HUES64 (cell line): ENCODE data around the gene SNAI3. TPM values are rescaled to one million over a fixed set of nuclear protein-coding genes. Genes with fewer than 3 reads are reported as not detected.

Experiments
- H3K27ac ChIP-seq: 2 replicates; pipeline ENCODE4 v1.7.0; 2013; ENCODE audit warnings: low read depth, low read length, inconsistent platforms
- H3K27me3 ChIP-seq: 2 replicates; pipeline ENCODE4 v1.6.1; 2013; ENCODE audit warnings: mild to moderate bottlenecking, low read length; ENCODE audit not compliant: insufficient read depth
- H3K36me3 ChIP-seq: 2 replicates; pipeline ENCODE4 v1.6.1; 2013; ENCODE audit warnings: mild to moderate bottlenecking, low read length; ENCODE audit not compliant: insufficient read depth
- H3K4me1 ChIP-seq: 2 replicates; pipeline ENCODE4 v1.6.1; 2013; ENCODE audit warnings: mild to moderate bottlenecking, low read length, moderate library complexity; ENCODE audit not compliant: insufficient read depth
- H3K4me3 ChIP-seq: 2 replicates; pipeline ENCODE4 v1.5.1; 2013; ENCODE audit warnings: mild to moderate bottlenecking, low read length, moderate library complexity
- H3K9ac ChIP-seq: 2 replicates; pipeline ENCODE4 v1.6.1; 2013; ENCODE audit warnings: mild to moderate bottlenecking, low read depth, low read length
- H3K9me3 ChIP-seq: 2 replicates; pipeline ENCODE4 v1.6.1; 2013; ENCODE audit warnings: low read depth, low read length; ENCODE audit not compliant: insufficient read depth
- WGBS: fragments of 150-250, 120-280 bp; methylation state at CpG from one replicate; pipeline ENCODE4 v1.1.7; 2013; ENCODE audit warnings: missing lambda C conversion rate; 5-methylcytosine and 5-hydroxymethylcytosine counted together
- polyA plus RNA-seq, 2 experiments: library from polyadenylated mRNA; stranded (reverse); fragments of 50-300 nt; gene quantifications; one replicate each; pipeline ENCODE4 v1.2.3, GENCODE V29; 2013

The SNAI3 gene
- 1.5 TPM for polyA plus RNA-seq (2013, experiment 1 of 2)
- 2.2 TPM for polyA plus RNA-seq (2013, experiment 2 of 2)

- Histone ChIP-seq H3K36me3 (no peaks in the 10 kb centered on the region), H3K9me3 (no peaks in the 10 kb centered on the region), H3K27ac (no peak within 1 kb of the TSS), H3K9ac (peak within 1 kb of the TSS; percentile 68; the same call in 1 of the 2 replicates), H3K4me1 (peaks cover 4% of the 10 kb centered on the region), H3K27me3 (peaks cover 49% of the 10 kb centered on the region), H3K4me3 (peak within 1 kb of the TSS; percentile 78)
- WGBS, result 7% methylated on average over 65 of the region's 65 CpGs
Observed at GRCh38 chr16:88686439-88687253, at the start of gene SNAI3. TSS of gene SNAI3 (minus strand) at chr16:88686507. CDS start at chr16:88686406, 101 bp downstream.

- Histone ChIP-seq H3K9ac (no peak overlapping the region), H3K4me3 (no peak overlapping the region), H3K36me3 (peaks cover 14% of the 10 kb centered on the region; the same call in 1 of the 2 replicates), H3K9me3 (no peaks in the 10 kb centered on the region), H3K4me1 (no peaks in the 10 kb centered on the region), H3K27me3 (no peaks in the 10 kb centered on the region), H3K27ac (no peak overlapping the region)
- WGBS, result 95% methylated on average over 21 of the region's 21 CpGs
Observed at GRCh38 chr16:88736088-88736487, 49.8 kb upstream of the SNAI3 start.

GRCh38 chr16:88735616-88736015 lies 49.3 kb upstream of the SNAI3 start:
- H3K36me3 ChIP-seq, result peaks cover 9% of the 10 kb centered on the region; the same call in 1 of the 2 replicates
- no peak overlapping the region for H3K9ac ChIP-seq
- WGBS, result 93% methylated on average over 10 of the region's 10 CpGs
- H3K4me3 ChIP-seq, result no peak overlapping the region
- no peak overlapping the region for H3K27ac ChIP-seq
- no peaks in the 10 kb centered on the region for H3K4me1 ChIP-seq
- no peaks in the 10 kb centered on the region for H3K9me3 ChIP-seq
- H3K27me3 ChIP-seq, result no peaks in the 10 kb centered on the region

- Histone ChIP-seq H3K27ac (no peak overlapping the region), H3K9ac (no peak overlapping the region), H3K4me3 (no peak overlapping the region), H3K9me3 (no peaks in the 10 kb centered on the region), H3K4me1 (no peaks in the 10 kb centered on the region), H3K27me3 (no peaks in the 10 kb centered on the region), H3K36me3 (peaks cover 9% of the 10 kb centered on the region; the same call in 1 of the 2 replicates)
- 95% methylated on average over 16 of the region's 16 CpGs for WGBS
Observed at GRCh38 chr16:88735121-88735520, 48.8 kb upstream of the SNAI3 start.

- H3K4me1 ChIP-seq, result no peaks in the 10 kb centered on the region
- H3K9me3 ChIP-seq, result no peaks in the 10 kb centered on the region
- no peak overlapping the region for H3K9ac ChIP-seq
- H3K27me3 ChIP-seq, result no peaks in the 10 kb centered on the region
- peaks cover 9% of the 10 kb centered on the region; the same call in 1 of the 2 replicates for H3K36me3 ChIP-seq
- H3K27ac ChIP-seq, result no peak overlapping the region
- WGBS, result 93% methylated on average over 23 of the region's 23 CpGs
- H3K4me3 ChIP-seq, result no peak overlapping the region
Observed at GRCh38 chr16:88734361-88734728, 48.0 kb upstream of the SNAI3 start.

- no peaks in the 10 kb centered on the region for H3K9me3 ChIP-seq
- peaks cover 9% of the 10 kb centered on the region; the same call in 1 of the 2 replicates for H3K36me3 ChIP-seq
- no peaks in the 10 kb centered on the region for H3K27me3 ChIP-seq
- no peak overlapping the region for H3K9ac ChIP-seq
- H3K4me1 ChIP-seq, result no peaks in the 10 kb centered on the region
- 92% methylated on average over 27 of the region's 27 CpGs for WGBS
- no peak overlapping the region for H3K27ac ChIP-seq
- no peak overlapping the region for H3K4me3 ChIP-seq
Observed at GRCh38 chr16:88733630-88734360, 47.5 kb upstream of the SNAI3 start.

GRCh38 chr16:88732961-88733294 lies 46.6 kb upstream of the SNAI3 start:
- Histone ChIP-seq H3K27me3 (no peaks in the 10 kb centered on the region), H3K9me3 (no peaks in the 10 kb centered on the region), H3K36me3 (peaks cover 9% of the 10 kb centered on the region; the same call in 1 of the 2 replicates), H3K27ac (no peak overlapping the region), H3K4me3 (no peak overlapping the region), H3K4me1 (no peaks in the 10 kb centered on the region), H3K9ac (no peak overlapping the region)
- WGBS, result 87% methylated on average over 13 of the region's 13 CpGs

GRCh38 chr16:88732172-88732960 lies 46.1 kb upstream of the SNAI3 start:
- no peaks in the 10 kb centered on the region for H3K9me3 ChIP-seq
- H3K27ac ChIP-seq, result no peak overlapping the region
- WGBS, result 88% methylated on average over 30 of the region's 30 CpGs
- no peaks in the 10 kb centered on the region for H3K4me1 ChIP-seq
- H3K4me3 ChIP-seq, result no peak overlapping the region
- peaks cover 9% of the 10 kb centered on the region; the same call in 1 of the 2 replicates for H3K36me3 ChIP-seq
- no peaks in the 10 kb centered on the region for H3K27me3 ChIP-seq
- H3K9ac ChIP-seq, result no peak overlapping the region

- Histone ChIP-seq H3K9ac (no peak overlapping the region), H3K27ac (no peak overlapping the region)
Observed at GRCh38 chr16:88731699-88732098, 45.4 kb upstream of the SNAI3 start.

GRCh38 chr16:88730632-88731607 lies 44.6 kb upstream of the SNAI3 start:
- whole genome bisulfite sequencing, result 91% methylated on average over 34 of the region's 34 CpGs
- no peak overlapping the region for H3K27ac ChIP-seq
- no peaks in the 10 kb centered on the region for H3K27me3 ChIP-seq
- peaks cover 13% of the 10 kb centered on the region; the same call in 1 of the 2 replicates for H3K36me3 ChIP-seq
- H3K4me3 ChIP-seq, result no peak overlapping the region
- H3K9me3 ChIP-seq, result no peaks in the 10 kb centered on the region
- no peaks in the 10 kb centered on the region for H3K4me1 ChIP-seq
- H3K9ac ChIP-seq, result no peak overlapping the region

More at GRCh38 chr16:88731699-88732098, 45.4 kb upstream of the SNAI3 start:
- Histone ChIP-seq H3K27me3 (no peaks in the 10 kb centered on the region), H3K4me3 (no peak overlapping the region), H3K4me1 (no peaks in the 10 kb centered on the region), H3K36me3 (peaks cover 13% of the 10 kb centered on the region; the same call in 1 of the 2 replicates), H3K9me3 (no peaks in the 10 kb centered on the region)
- WGBS, result 82% methylated on average over 15 of the region's 15 CpGs
